ENCODE data around the gene GPER1. TPM values are rescaled to one million over a fixed set of nuclear protein-coding genes. Genes with fewer than 3 reads are reported as not detected.

The GPER1 gene
- polyA plus RNA-seq, 4 donors, result 5.9 to 8.1 (median 6.4) TPM

GRCh38 chr7:1053816-1054370 is 34.0 kb upstream of the GPER1 start:
- no peak for DNase-seq (ENCODE audit: low read depth in 4 of 4, low spot score in 3 of 4)

GRCh38 chr7:1054438-1054837 is 33.5 kb upstream of the GPER1 start:
- no peak for DNase-seq (ENCODE audit: low read depth in 4 of 4, low spot score in 3 of 4)

DNA sequence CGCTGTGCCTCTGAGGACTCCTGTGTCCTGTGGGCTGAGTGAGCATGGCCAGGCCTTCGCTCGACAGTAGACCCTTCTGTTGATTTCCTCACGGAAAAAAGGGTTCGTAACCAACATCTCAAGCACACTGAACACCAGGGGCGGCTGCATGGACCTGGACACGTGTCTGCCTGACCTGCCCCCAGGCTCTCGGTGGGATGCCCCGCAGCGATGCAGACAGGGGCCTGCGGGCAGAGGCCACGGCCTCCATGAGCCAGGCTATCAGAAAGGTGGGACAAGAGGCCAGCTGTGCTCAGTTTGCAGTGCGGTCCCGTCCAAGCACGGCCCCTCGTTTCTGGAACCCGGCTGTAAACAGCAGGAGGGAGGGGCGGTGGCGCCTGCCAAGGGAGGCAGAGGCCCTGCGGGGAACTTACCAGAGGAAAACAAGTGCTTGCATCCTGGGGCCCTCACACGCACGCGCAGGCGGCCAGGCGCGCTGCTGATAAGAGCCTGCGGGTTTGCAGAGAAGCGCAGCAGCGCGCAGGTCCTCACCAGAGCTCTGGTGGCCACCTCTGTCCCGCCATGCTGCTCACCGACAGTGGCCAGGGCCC is 33.0 kb upstream of the GPER1 start:
- DNase-seq (ENCODE audit: low read depth in 4 of 4, low spot score in 3 of 4), result no peak

DNA sequence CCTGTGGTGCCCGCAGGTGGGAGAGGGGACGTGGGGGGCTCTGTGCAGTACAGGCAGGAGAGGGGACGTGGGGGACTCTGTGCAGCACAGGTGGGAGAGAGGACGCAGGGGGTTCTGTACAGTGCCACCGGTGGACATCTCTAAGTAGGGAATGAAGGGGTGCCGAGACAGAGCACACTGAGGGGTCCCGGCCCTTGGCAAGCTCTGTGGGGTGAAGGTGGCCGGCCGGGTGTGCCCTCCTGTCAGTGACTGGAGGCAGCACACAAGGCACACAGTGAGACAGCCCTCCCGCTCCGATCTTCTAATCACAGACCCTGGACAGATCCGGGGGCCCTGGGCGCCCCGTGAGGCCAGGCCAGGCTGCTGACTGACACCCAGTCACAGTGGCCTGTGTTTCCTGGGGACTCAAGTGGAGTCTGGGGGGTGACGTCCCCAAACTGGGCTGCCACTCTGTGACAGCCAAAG is 32.4 kb upstream of the GPER1 start:
- DNase-seq (ENCODE audit: low read depth in 4 of 4, low spot score in 3 of 4), result no peak

- no peak for DNase-seq (ENCODE audit: low read depth in 4 of 4, low spot score in 3 of 4)
These were observed 31.7 kb upstream of the GPER1 start for GRCh38 chr7:1055956-1056784.

GRCh38 chr7:1056785-1057410 is 31.0 kb upstream of the GPER1 start:
- DNase-seq (ENCODE audit: low read depth in 4 of 4, low spot score in 3 of 4), result no peak

DNA sequence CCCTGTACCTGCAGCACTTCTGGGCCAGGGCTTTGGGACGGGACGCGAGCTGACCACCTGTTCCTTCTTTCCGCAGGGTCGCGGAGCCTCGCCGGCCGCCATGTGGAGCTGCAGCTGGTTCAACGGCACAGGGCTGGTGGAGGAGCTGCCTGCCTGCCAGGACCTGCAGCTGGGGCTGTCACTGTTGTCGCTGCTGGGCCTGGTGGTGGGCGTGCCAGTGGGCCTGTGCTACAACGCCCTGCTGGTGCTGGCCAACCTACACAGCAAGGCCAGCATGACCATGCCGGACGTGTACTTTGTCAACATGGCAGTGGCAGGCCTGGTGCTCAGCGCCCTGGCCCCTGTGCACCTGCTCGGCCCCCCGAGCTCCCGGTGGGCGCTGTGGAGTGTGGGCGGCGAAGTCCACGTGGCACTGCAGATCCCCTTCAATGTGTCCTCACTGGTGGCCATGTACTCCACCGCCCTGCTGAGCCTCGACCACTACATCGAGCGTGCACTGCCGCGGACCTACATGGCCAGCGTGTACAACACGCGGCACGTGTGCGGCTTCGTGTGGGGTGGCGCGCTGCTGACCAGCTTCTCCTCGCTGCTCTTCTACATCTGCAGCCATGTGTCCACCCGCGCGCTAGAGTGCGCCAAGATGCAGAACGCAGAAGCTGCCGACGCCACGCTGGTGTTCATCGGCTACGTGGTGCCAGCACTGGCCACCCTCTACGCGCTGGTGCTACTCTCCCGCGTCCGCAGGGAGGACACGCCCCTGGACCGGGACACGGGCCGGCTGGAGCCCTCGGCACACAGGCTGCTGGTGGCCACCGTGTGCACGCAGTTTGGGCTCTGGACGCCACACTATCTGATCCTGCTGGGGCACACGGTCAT is 30.3 kb upstream of the GPER1 start:
- DNase-seq (ENCODE audit: low read depth in 4 of 4, low spot score in 3 of 4), result no peak

- no peak for DNase-seq (ENCODE audit: low read depth in 4 of 4, low spot score in 3 of 4)
These were observed 29.6 kb upstream of the GPER1 start for GRCh38 chr7:1058311-1058710.

- no peak for DNase-seq (ENCODE audit: low read depth in 4 of 4, low spot score in 3 of 4)
These were observed 29.1 kb upstream of the GPER1 start for GRCh38 chr7:1058821-1059199.

GRCh38 chr7:1059200-1060091 is 28.5 kb upstream of the GPER1 start:
- DNase-seq (ENCODE audit: low read depth in 4 of 4, low spot score in 3 of 4), result no peak

GRCh38 chr7:1060315-1061072 is 27.4 kb upstream of the GPER1 start:
- no peak for DNase-seq (ENCODE audit: low read depth in 4 of 4, low spot score in 3 of 4)

DNA sequence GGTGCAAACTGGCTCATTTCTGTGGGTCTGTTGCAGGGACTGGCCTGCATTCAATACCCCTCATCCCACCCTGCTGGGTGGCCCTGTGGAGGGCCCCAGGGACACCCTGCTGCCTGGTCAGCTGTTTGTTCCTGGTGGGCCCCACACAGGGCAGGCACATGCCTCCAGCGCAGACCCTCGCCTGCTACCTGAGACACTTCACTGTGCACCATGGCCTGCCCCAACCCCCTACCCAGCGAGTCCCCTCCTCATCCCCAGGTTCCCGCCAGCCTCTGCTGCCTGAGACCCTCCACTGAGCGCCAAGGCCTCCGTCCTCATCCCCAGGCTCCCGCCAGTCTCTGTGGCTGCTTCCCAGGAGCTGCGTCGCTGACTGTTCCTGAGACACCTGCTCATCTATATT is 26.7 kb upstream of the GPER1 start:
- DNase-seq (ENCODE audit: low read depth in 4 of 4, low spot score in 3 of 4), result no peak

- DNase-seq (ENCODE audit: low read depth in 4 of 4, low spot score in 3 of 4), result no peak
These were observed 25.3 kb upstream of the GPER1 start for GRCh38 chr7:1062296-1063294.

GRCh38 chr7:1063361-1063760 is 24.6 kb upstream of the GPER1 start:
- no peak for DNase-seq (ENCODE audit: low read depth in 4 of 4, low spot score in 3 of 4)

GRCh38 chr7:1064581-1064980 is 23.3 kb upstream of the GPER1 start:
- no peak for DNase-seq (ENCODE audit: low read depth in 4 of 4, low spot score in 3 of 4)

GRCh38 chr7:1065263-1065584 is 22.7 kb upstream of the GPER1 start:
- no peak for DNase-seq (ENCODE audit: low read depth in 4 of 4, low spot score in 3 of 4)

DNA sequence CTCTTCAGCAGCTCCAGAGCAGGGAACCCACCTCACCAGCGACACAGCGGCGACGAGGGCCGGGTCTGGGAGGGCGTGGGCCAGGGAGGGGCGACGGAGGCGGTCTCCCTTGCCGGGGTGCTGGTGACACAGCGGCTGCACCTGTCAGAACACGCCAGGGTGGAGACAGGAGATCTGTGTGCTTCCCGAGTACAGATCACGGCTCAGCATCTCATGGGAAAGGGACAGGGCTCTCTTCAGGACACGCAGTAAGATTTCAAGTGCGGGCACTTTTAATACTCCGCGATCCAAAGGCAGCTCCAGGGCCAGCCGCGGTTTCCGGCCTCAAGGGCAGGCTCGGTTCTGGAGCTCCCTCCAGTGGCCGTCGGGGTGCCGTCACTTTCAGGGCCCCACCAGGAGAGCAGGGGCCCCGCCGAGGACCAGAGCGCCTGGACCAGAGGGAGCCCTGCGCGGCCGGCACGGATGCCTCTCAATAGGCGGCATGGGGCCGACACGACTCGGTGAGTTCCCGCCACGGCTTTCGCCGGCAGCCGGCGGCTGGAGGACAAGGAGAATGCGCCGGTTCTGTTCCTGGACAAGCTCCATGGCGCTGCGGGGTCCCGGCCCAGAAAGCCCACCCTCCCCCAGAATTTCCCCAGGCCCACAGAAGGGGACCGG is 22.2 kb upstream of the GPER1 start:
- DNase-seq (ENCODE audit: low read depth in 4 of 4, low spot score in 3 of 4), result no peak
